ENCODE measurements around the gene C16orf92. TPM values are rescaled to one million over a fixed set of nuclear protein-coding genes. Genes with fewer than 3 reads are reported as not detected.

Gene C16orf92
- total and polyA plus RNA-seq, 2 donors (not counting 3 experiments of a cell fraction or from before 2014, with no cell fraction given) = not detected

DNA sequence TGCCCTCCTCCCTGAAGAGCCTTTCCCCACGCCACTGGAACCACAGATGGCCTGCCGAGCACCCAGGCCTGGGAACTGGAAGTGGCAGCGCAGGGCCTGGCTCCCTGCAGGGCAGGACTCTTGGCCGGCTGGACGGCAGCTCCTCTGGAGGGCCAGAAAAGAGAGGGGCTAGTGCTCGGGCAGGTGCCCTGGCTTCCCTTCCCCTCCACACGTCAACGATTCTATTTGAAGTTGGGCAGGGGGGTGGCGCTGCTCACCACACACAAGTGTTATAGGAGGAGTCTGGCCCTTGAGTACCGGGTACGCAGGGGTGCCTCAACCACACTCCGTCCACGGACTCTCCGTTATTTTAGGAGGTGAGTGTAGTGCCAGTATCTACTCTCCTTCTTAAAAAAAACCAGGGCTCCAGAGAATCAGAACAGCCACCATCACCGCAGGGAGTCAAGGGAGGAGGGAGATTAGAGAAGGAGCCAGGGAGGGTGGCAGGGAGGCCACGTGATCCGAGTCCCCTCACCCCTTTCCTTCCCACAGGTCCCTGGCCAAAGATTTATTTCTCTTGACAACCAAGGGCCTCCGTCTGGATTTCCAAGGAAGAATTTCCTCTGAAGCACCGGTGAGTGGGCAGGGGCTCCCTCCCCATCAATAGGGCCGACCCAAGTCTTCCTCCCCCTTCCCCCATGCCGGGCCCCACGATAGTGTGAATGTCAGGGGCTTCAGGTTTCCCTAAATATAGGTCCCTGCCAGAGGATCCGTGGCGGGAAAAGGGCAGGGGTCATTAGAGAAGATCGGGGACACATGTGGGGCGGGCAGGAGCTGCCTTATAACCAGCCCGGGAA, 41.1 kb downstream of the C16orf92 start:
- dilution Hi-C loops (cut with MboI; ENCODE audit: extremely low pct_ligation_motif_present, low sequenced_read_pairs) = no loop called here
- Histone ChIP-seq H4K20me1 (replicated peaks; ENCODE audit: control insufficient read depth, extremely low read depth, insufficient read depth, low read length) (no peaks in the 10 kb centered on the region), H3K36me3 (ENCODE audit: control insufficient read depth in 2 of 2, extremely low read depth in 1 of 2, insufficient read depth in 2 of 2, low read length in 2 of 2) (peaks cover 6 to 16% of the 10 kb centered on the region in 2 experiments), H3K9ac (replicated peaks; ENCODE audit: extremely low read depth, insufficient read depth, low read length) (peak overlapping the region; percentile 63), H3K9me3 (replicated peaks; ENCODE audit: control insufficient read depth, insufficient read depth, low read length) (no peaks in the 10 kb centered on the region), H3K4me2 (ENCODE audit: insufficient read depth, low read length) (peak overlapping the region; percentile 59), H2AFZ (ENCODE audit: low read depth, low read length) (peak overlapping the region; percentile 38), H3K27ac (ENCODE audit: insufficient read depth, low read depth, low read length) (peak overlapping the region; percentile 71), H3K27me3 (ENCODE audit: control insufficient read depth in 2 of 2, insufficient read depth in 2 of 2, low read length in 2 of 2) (no peaks in the 10 kb centered on the region), H3K9me1 (replicated peaks; ENCODE audit: control insufficient read depth, extremely low read depth, insufficient read depth, low read length) (no peaks in the 10 kb centered on the region), H3K4me1 (ENCODE audit: control insufficient read depth, extremely low read depth, insufficient read depth, low read length) (peaks cover 29% of the 10 kb centered on the region), H3K4me3 (replicated peaks in 1 of 3; ENCODE audit: insufficient read depth in 1 of 3, low read depth in 1 of 3, low read length in 3 of 3) (peak overlapping the region in 2 of 3 experiments; percentile 38 to 49), H3K79me2 (ENCODE audit: control insufficient read depth, insufficient read depth, low read length) (peaks cover 31% of the 10 kb centered on the region)
- TF ChIP-seq MYC (IDR thresholded peaks at IDR 0.05; ENCODE audit: low read depth, low read length) (no peak), POLR2AphosphoS5 (IDR thresholded peaks at IDR 0.05; ENCODE audit: insufficient read depth, low read depth, low read length) (no peak), EZH2 (IDR thresholded peaks at IDR 0.05; ENCODE audit: borderline replicate concordance, low read depth, low read length, severe bottlenecking) (no peak), FOS (IDR thresholded peaks at IDR 0.05; ENCODE audit: borderline replicate concordance, insufficient read depth, low read length) (no peak), JUN (IDR thresholded peaks at IDR 0.05; ENCODE audit: borderline replicate concordance, insufficient read depth, insufficient read length, low read depth) (no peak), GATA2 (IDR thresholded peaks at IDR 0.05; ENCODE audit: insufficient read depth, insufficient read length, low read depth, low read length) (no peak)
- TF ChIP-seq, protein P1, sequence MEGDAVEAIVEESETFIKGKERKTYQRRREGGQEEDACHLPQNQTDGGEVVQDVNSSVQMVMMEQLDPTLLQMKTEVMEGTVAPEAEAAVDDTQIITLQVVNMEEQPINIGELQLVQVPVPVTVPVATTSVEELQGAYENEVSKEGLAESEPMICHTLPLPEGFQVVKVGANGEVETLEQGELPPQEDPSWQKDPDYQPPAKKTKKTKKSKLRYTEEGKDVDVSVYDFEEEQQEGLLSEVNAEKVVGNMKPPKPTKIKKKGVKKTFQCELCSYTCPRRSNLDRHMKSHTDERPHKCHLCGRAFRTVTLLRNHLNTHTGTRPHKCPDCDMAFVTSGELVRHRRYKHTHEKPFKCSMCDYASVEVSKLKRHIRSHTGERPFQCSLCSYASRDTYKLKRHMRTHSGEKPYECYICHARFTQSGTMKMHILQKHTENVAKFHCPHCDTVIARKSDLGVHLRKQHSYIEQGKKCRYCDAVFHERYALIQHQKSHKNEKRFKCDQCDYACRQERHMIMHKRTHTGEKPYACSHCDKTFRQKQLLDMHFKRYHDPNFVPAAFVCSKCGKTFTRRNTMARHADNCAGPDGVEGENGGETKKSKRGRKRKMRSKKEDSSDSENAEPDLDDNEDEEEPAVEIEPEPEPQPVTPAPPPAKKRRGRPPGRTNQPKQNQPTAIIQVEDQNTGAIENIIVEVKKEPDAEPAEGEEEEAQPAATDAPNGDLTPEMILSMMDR (IDR thresholded peaks at IDR 0.05; ENCODE audit: extremely low read depth in 1 of 2, insufficient read depth in 1 of 2, low read depth in 1 of 2, low read length in 2 of 2) = peak in 1 of 2 donors; percentile 3
- FAIRE-seq (peak; percentile 59), DNase-seq (ENCODE audit: low read depth, low spot score) (peak; percentile 43)
- CTCF ChIA-PET = interaction anchor here (0.6 to 4.5 kb wide), 5 partner anchors 8 to 155 kb away, joined by 3 to 53 read pairs (median 15); partner anchors contain the start of gene TBX6
- POLR2A ChIA-PET = interaction anchor here (2.2 to 2.8 kb wide), 2 partner anchors 10 to 11 kb away, joined by 14 to 21 read pairs; partner anchors contain the start of gene PPP4C
- BruUV-seq (replicated peaks) = no TSS peak
- intact Hi-C loops (cut with micrococcal nuclease) = loop anchor here (2.0 kb wide), 1 partner anchor 13 kb away; no protein-coding TSS in a partner anchor

Measured in endothelial cell of umbilical vein (primary cell).